ENCODE data around the gene AHCYL1.

GRCh38 chr1:110005971-110006370 lies 21.4 kb downstream of the AHCYL1 start:
- TF ChIP-seq CTCF (IDR thresholded peaks at IDR 0.05), result no peak
- TF ChIP-seq POLR2A (IDR thresholded peaks at IDR 0.05), result no peak

Measured in sigmoid colon (tissue), 3 donors.